NCI-H748 treated with DMSO at 0.1 percent for 48 hours (cell line): ENCODE measurements around the gene HDAC9.

Source experiments
- DNase-seq: peaks from one replicate; lab custom pipeline; 2025; lab: John Stamatoyannopoulos, UW

HDAC9 gene

GRCh38 chr7:18495412-18496340 is at the start of gene HDAC9:
HDAC9 (plus strand) TSS chr7:18495749; CDS start chr7:18496303, 554 bp downstream.
- peak; percentile 32 for DNase-seq

DNA sequence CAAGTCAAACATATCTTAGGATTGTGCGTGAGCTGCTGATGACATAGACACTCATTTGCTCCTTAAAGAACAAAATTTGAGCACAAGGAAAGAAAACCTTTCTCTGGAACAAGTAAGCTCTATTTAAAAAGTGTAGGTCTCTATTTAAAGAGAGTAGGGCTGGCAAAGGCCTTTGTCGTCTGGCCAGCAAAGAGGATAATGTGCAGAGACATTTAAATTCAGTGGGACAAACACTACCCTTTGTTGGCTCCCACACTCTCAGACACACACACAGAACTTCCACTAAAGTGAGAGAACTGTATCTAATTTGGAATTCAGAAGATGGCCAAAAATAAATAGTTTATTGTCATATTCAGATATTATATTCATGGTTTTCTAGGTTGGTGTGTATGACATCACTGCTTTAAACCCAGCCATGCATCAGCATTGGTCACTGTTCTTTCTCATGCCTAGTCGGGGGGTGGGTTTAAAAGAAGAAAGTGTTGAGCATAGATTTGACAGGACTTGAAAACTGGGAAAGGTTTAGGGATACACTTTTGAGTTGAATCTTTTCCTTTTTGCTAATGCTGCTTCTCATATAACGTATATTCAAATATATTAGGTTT is 49.5 kb upstream of the HDAC9 start:
- DNase-seq, result no peak

DNA sequence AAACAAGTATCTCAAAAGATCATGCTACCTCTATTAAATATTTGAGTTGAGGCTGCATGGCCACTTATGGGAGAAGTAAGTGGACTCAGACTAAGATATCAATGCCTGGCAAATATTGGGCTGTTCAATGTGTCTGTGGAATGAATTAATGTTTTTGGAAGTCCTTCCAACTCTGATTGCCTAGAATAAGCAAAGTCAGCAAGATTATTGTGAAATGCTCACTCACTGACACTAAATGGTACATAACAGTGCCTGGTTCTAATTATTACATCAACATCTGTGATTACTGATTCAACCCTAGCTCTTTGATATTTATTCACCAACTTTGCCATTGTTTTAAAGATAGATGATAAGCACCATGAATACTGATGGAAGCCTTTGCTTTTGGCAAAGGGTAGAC is 45.5 kb upstream of the HDAC9 start:
- no peak for DNase-seq

DNA sequence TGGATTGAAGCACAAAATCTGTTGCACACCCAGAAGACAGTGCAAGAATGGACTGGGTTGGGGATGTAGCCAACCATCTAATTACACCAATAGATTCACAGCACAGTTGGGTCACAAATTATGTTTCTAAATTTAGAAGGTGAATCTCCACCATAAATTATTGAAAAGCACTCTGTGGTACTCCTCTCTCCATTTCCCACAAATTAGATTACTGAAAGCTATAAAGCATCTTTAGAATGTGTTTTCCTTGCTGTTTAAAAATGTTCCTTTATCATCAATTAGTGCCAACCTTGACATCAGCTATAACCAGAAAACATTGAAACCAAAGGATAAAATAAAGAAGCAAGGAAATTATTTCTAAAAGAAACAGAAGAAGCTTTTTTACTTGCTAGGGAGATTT is 39.9 kb upstream of the HDAC9 start:
- DNase-seq, result no peak

GRCh38 chr7:18457832-18458231 is 37.7 kb upstream of the HDAC9 start:
- no peak for DNase-seq

- DNase-seq, result no peak
Measured at GRCh38 chr7:18458830-18459229, 36.7 kb upstream of the HDAC9 start.

- DNase-seq, result no peak
Measured at GRCh38 chr7:18459484-18460245, 35.9 kb upstream of the HDAC9 start.

- no peak for DNase-seq
Measured at GRCh38 chr7:18461785-18462467, 33.6 kb upstream of the HDAC9 start.

- no peak for DNase-seq
Measured at GRCh38 chr7:18464830-18465229, 30.7 kb upstream of the HDAC9 start.

DNA sequence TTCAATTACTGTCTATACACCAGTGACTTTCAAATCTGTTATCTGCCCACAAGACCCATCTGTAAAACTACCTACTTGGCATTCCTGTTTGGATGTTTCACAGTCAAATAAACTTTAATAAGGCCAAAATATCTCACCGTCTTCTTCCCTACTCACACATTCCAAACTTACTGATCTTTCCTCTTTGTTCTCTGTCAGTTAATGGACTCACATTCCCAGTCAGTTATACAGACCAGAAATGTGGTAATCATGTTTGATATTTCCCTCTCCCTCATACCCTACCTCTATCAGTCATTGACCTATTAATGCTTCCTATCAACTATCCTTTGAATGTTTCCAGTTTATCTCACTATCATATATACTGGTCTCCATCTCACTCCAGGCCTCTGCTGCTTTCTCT is 28.5 kb upstream of the HDAC9 start:
- DNase-seq, result no peak

GRCh38 chr7:18468795-18469194 is 26.8 kb upstream of the HDAC9 start:
- no peak for DNase-seq

DNA sequence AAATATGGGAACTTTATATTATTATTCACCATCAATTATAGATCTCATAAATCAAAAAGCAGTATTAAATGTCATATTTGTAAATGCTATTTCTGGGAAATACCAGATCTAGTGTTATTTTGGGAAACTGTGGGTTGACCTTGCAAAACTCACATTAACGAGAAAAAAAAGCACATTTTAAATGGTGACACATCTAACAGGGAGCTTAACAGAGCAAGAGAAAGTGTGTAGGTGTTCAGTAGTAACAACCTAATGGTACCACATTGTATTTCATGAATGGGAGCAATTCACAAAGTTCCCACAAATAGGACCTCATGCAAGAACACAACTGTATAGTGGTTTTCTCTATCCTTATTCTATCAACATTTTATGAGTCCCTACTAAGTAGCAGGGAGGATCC is 26.2 kb upstream of the HDAC9 start:
- DNase-seq, result no peak

DNA sequence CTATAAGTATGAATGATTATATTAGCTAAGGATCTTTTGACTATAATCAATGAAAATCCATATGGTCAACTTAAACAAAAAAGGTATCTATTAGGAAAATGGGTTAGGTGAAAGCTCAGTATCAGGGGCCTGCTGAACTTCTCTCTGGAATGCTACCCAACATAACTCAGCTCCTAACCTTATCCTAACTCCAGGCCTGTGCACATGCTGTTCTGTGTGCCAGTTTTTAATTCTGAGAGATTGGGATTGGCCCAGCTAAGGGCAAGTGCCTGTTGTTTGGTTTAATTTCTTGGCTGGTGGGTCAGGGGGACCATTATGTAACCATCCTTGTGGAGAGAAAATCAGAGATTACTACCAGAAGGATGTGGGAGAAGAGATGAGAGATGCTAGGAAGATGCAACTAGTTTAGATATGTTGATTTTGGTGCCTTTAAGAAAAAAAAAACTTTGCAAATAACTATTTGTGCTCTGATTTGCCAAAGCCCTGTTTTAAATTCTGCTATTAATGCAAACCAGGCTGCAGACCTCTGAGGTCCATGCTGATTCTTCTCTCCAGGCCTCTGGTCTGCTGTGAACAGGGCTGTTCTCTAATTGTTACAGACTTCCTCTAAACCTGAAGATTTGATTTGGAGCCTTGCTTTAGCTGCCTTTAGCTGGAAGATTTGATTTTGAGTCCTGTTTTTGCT is 23.9 kb upstream of the HDAC9 start:
- no peak for DNase-seq

GRCh38 chr7:18472161-18472483 is 23.4 kb upstream of the HDAC9 start:
- DNase-seq, result no peak

- no peak for DNase-seq
Measured at GRCh38 chr7:18473119-18473518, 22.4 kb upstream of the HDAC9 start.

GRCh38 chr7:18474944-18475343 is 20.6 kb upstream of the HDAC9 start:
- no peak for DNase-seq

- no peak for DNase-seq
Measured at GRCh38 chr7:18475488-18475887, 20.1 kb upstream of the HDAC9 start.

GRCh38 chr7:18481776-18482175 is 13.8 kb upstream of the HDAC9 start:
- DNase-seq, result no peak

DNA sequence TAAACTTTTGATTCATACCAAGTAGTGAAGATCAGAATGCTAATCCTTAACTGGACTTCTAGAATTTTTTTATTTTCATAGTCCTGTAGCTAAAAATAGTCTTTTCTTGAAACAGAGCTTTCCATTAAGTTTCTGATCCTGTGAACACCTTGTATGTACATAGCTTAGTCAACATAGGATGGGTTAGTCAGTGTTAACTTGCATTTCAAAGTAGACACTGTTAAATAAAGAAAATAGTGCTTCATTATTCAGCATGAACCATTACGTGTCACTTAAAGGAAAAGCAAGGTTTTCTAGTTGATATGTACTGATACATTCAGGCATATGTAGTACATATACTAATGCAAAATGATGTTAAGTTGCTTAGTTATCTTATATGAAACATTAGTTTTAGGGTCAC is 7.5 kb upstream of the HDAC9 start:
- DNase-seq, result no peak

- DNase-seq, result no peak
Measured at GRCh38 chr7:18489624-18490023, 5.9 kb upstream of the HDAC9 start.

GRCh38 chr7:18491871-18492270 is 3.7 kb upstream of the HDAC9 start:
- no peak for DNase-seq

- no peak for DNase-seq
Measured at GRCh38 chr7:18494406-18494805, 1.1 kb upstream of the HDAC9 start.
